ENCODE measurements around the gene IL36A.

DNA sequence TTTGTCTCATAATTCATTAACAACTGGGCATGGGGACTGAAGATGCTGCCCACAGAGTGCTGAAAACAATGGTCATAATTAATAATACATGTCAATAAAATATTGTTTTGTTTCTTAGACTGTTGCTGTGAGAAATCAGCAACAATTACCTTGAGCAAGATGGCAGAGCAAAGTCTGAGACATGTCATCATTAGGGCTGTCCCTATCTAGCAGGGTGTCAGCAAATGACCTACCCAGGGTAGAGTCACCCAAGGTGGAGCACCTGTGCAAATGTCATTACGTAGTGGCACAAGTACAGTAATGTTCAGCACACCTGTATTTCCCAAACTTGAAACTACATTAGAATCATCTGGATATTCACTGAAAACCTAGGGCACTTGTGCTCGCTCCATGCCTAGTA, 10.6 kb upstream of the IL36A start:
- no peak for TF ChIP-seq GATA2 (IDR thresholded peaks at IDR 0.05; ENCODE audit: low read depth, low read length)
- TF ChIP-seq GATA3 (IDR thresholded peaks at IDR 0.05; ENCODE audit: low read depth, low read length): no peak
